Type B pancreatic cell (in vitro differentiated cells): Measurements from ENCODE around the gene KATNA1. TPM values are rescaled to one million over a fixed set of nuclear protein-coding genes. Genes with fewer than 3 reads are reported as not detected.

ENCODE experiments used
- DNase-seq: peaks from one replicate; pipeline ENCODE4 v3.0.0; 2021; ENCODE audit warnings: mixed read lengths; ENCODE audit not compliant: unreplicated experiment; ENCODE audit errors: extremely low spot score
- H3K27ac Mint-ChIP-seq: 2 replicates; pipeline ENCODE4 v1.8.0; 2021; ENCODE audit warnings: mild to moderate bottlenecking, mixed read lengths
- H3K27me3 Mint-ChIP-seq: 2 replicates; pipeline ENCODE4 v1.8.0; 2021; ENCODE audit warnings: mixed read lengths
- H3K36me3 Mint-ChIP-seq: 2 replicates; pipeline ENCODE4 v1.8.0; 2021; ENCODE audit warnings: mixed read lengths
- H3K4me1 Mint-ChIP-seq: one replicate; pipeline ENCODE4 v1.8.0; 2021; ENCODE audit warnings: mixed read lengths; ENCODE audit not compliant: unreplicated experiment
- H3K4me3 Mint-ChIP-seq: 2 replicates; pipeline ENCODE4 v1.8.0; 2021; ENCODE audit warnings: mild to moderate bottlenecking, mixed read lengths
- H3K9me3 Mint-ChIP-seq: 2 replicates; pipeline ENCODE4 v1.8.0; 2021; ENCODE audit warnings: mixed read lengths
- CTCF ChIP-seq: fragments of 200-600 bp; sonication (generic); conservative IDR thresholded peaks from 2 replicates; pipeline ENCODE4 v1.5.0; 2021; ENCODE audit warnings: antibody characterized with exemption, mild to moderate bottlenecking
- total RNA-seq: library from RNA; stranded (reverse); gene quantifications from 2 replicates; pipeline ENCODE4 v1.2.1, GENCODE V29; 2021; ENCODE audit warnings: low replicate concordance

KATNA1 gene
- total RNA-seq, 1 donor from 2014 or later = 17.3 TPM

- Mint-ChIP-seq H3K27ac (no peak overlapping the region), H3K9me3 (no peaks in the 10 kb centered on the region), H3K36me3 (peaks cover 8% of the 10 kb centered on the region), H3K4me3 (no peak overlapping the region), H3K4me1 (no peaks in the 10 kb centered on the region), H3K27me3 (no peaks in the 10 kb centered on the region)
- DNase-seq = no peak
- TF ChIP-seq CTCF = no peak
Observed at GRCh38 chr6:149634315-149634714, 14.2 kb downstream of the KATNA1 start.

- Mint-ChIP-seq H3K9me3 (no peaks in the 10 kb centered on the region), H3K27me3 (no peaks in the 10 kb centered on the region), H3K4me1 (no peaks in the 10 kb centered on the region), H3K36me3 (peaks cover 18% of the 10 kb centered on the region), H3K4me3 (no peak overlapping the region), H3K27ac (no peak overlapping the region)
- no peak for DNase-seq
- no peak for TF ChIP-seq CTCF
Observed at GRCh38 chr6:149628875-149629510, 19.5 kb downstream of the KATNA1 start.

- H3K36me3 Mint-ChIP-seq = peaks cover 23% of the 10 kb centered on the region
- no peaks in the 10 kb centered on the region for H3K9me3 Mint-ChIP-seq
- no peak for DNase-seq
- TF ChIP-seq CTCF = no peak
- no peaks in the 10 kb centered on the region for H3K27me3 Mint-ChIP-seq
- H3K4me3 Mint-ChIP-seq = no peak overlapping the region
- H3K4me1 Mint-ChIP-seq = no peaks in the 10 kb centered on the region
- no peak overlapping the region for H3K27ac Mint-ChIP-seq
Observed at GRCh38 chr6:149627672-149628071, 20.8 kb downstream of the KATNA1 start.

GRCh38 chr6:149615805-149616204, 32.7 kb downstream of the KATNA1 start:
- TF ChIP-seq CTCF = no peak
- no peak overlapping the region for H3K4me3 Mint-ChIP-seq
- no peaks in the 10 kb centered on the region for H3K27me3 Mint-ChIP-seq
- H3K27ac Mint-ChIP-seq = no peak overlapping the region
- no peak for DNase-seq
- H3K9me3 Mint-ChIP-seq = peaks cover 4% of the 10 kb centered on the region
- peaks cover 32% of the 10 kb centered on the region for H3K36me3 Mint-ChIP-seq
- peaks cover 4% of the 10 kb centered on the region for H3K4me1 Mint-ChIP-seq

GRCh38 chr6:149614337-149614736, 34.2 kb downstream of the KATNA1 start:
- TF ChIP-seq CTCF = no peak
- H3K9me3 Mint-ChIP-seq = peaks cover 4% of the 10 kb centered on the region
- H3K4me1 Mint-ChIP-seq = peaks cover 4% of the 10 kb centered on the region
- DNase-seq = no peak
- no peak overlapping the region for H3K27ac Mint-ChIP-seq
- H3K27me3 Mint-ChIP-seq = no peaks in the 10 kb centered on the region
- peaks cover 27% of the 10 kb centered on the region for H3K36me3 Mint-ChIP-seq
- H3K4me3 Mint-ChIP-seq = no peak overlapping the region
